ENCODE measurements around the gene ZNF232.
A peak's percentile ranks its signal among the peaks of the same experiment; 100 is the strongest.
"Not testable (repeated sequence)": the region's sequence is repeated elsewhere in the genome, so short reads cannot be mapped to it uniquely, and the experiment has no call there.

ZNF232 gene

GRCh38 chr17:5111402-5112204 lies at the start of gene ZNF232:
Gene ZNF232 (minus strand): TSS chr17:5111878. CDS start chr17:5111822, 56 bp downstream.
- DNase-seq (ENCODE audit: low read depth in 1 of 2, low spot score in 1 of 2): peak; percentile 83 to 84

GRCh38 chr17:5160702-5161101 lies 49.0 kb upstream of the ZNF232 start:
- not testable (repeated sequence) for DNase-seq (ENCODE audit: low read depth in 1 of 2, low spot score in 1 of 2)

- DNase-seq (ENCODE audit: low read depth in 1 of 2, low spot score in 1 of 2): not testable (repeated sequence)
These were observed 34.4 kb upstream of the ZNF232 start for GRCh38 chr17:5146122-5146521.

GRCh38 chr17:5142877-5143276 lies 31.2 kb upstream of the ZNF232 start:
- not testable (repeated sequence) for DNase-seq (ENCODE audit: low read depth in 1 of 2, low spot score in 1 of 2)

- no peak for DNase-seq (ENCODE audit: low read depth in 1 of 2, low spot score in 1 of 2)
These were observed 27.7 kb upstream of the ZNF232 start for GRCh38 chr17:5139458-5139732.

- DNase-seq (ENCODE audit: low read depth in 1 of 2, low spot score in 1 of 2): no peak
These were observed 27.2 kb upstream of the ZNF232 start for GRCh38 chr17:5138616-5139457.

- DNase-seq (ENCODE audit: low read depth in 1 of 2, low spot score in 1 of 2): not testable (repeated sequence)
These were observed 26.5 kb upstream of the ZNF232 start for GRCh38 chr17:5138198-5138544.

GRCh38 chr17:5137511-5138197 lies 26.0 kb upstream of the ZNF232 start:
- DNase-seq (ENCODE audit: low read depth in 1 of 2, low spot score in 1 of 2): not testable (repeated sequence)

GRCh38 chr17:5136580-5137412 lies 25.1 kb upstream of the ZNF232 start:
- DNase-seq (ENCODE audit: low read depth in 1 of 2, low spot score in 1 of 2): not testable (repeated sequence)

- no peak for DNase-seq (ENCODE audit: low read depth in 1 of 2, low spot score in 1 of 2)
These were observed 24.3 kb upstream of the ZNF232 start for GRCh38 chr17:5135726-5136579.

- DNase-seq (ENCODE audit: low read depth in 1 of 2, low spot score in 1 of 2): not testable (repeated sequence)
These were observed 23.5 kb upstream of the ZNF232 start for GRCh38 chr17:5135131-5135712.

- not testable (repeated sequence) for DNase-seq (ENCODE audit: low read depth in 1 of 2, low spot score in 1 of 2)
These were observed 22.9 kb upstream of the ZNF232 start for GRCh38 chr17:5134571-5134970.

GRCh38 chr17:5133961-5134360 lies 22.3 kb upstream of the ZNF232 start:
- not testable (repeated sequence) for DNase-seq (ENCODE audit: low read depth in 1 of 2, low spot score in 1 of 2)

GRCh38 chr17:5133311-5133710 lies 21.6 kb upstream of the ZNF232 start:
- DNase-seq (ENCODE audit: low read depth in 1 of 2, low spot score in 1 of 2): no peak

GRCh38 chr17:5132503-5133225 lies 21.0 kb upstream of the ZNF232 start:
- DNase-seq (ENCODE audit: low read depth in 1 of 2, low spot score in 1 of 2): not testable (repeated sequence)

GRCh38 chr17:5131799-5132502 lies 20.3 kb upstream of the ZNF232 start:
- DNase-seq (ENCODE audit: low read depth in 1 of 2, low spot score in 1 of 2): not testable (repeated sequence)

GRCh38 chr17:5131146-5131715 lies 19.6 kb upstream of the ZNF232 start:
- DNase-seq (ENCODE audit: low read depth in 1 of 2, low spot score in 1 of 2): no peak

GRCh38 chr17:5130687-5131086 lies 19.0 kb upstream of the ZNF232 start:
- DNase-seq (ENCODE audit: low read depth in 1 of 2, low spot score in 1 of 2): not testable (repeated sequence)
